Loucy (cell line): Measurements from ENCODE around the gene TKT.

ENCODE experiments used
- EZH2phosphoT487 ChIP-seq: fragments of 200-600 bp; IDR thresholded peaks from 2 replicates; pipeline ENCODE4 v1.6.1; 2018; ENCODE audit warnings: antibody characterized with exemption, mild to moderate bottlenecking, moderate library complexity, borderline replicate concordance
- TF ChIP-seq, protein P1 (sequence below): fragments of 200-600 bp; sonication (generic); conservative IDR thresholded peaks from 2 replicates; pipeline ENCODE4 v1.5.1; 2014; ENCODE audit warnings: mild to moderate bottlenecking, antibody characterized with exemption, low read length

- TF ChIP-seq, protein P1, sequence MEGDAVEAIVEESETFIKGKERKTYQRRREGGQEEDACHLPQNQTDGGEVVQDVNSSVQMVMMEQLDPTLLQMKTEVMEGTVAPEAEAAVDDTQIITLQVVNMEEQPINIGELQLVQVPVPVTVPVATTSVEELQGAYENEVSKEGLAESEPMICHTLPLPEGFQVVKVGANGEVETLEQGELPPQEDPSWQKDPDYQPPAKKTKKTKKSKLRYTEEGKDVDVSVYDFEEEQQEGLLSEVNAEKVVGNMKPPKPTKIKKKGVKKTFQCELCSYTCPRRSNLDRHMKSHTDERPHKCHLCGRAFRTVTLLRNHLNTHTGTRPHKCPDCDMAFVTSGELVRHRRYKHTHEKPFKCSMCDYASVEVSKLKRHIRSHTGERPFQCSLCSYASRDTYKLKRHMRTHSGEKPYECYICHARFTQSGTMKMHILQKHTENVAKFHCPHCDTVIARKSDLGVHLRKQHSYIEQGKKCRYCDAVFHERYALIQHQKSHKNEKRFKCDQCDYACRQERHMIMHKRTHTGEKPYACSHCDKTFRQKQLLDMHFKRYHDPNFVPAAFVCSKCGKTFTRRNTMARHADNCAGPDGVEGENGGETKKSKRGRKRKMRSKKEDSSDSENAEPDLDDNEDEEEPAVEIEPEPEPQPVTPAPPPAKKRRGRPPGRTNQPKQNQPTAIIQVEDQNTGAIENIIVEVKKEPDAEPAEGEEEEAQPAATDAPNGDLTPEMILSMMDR, result no peak
- no peak for TF ChIP-seq EZH2phosphoT487
Measured at GRCh38 chr3:53247619-53248018, 8.2 kb downstream of the TKT start.
